OCI-LY1 (cell line): ENCODE measurements around the gene CACNA2D1.

Experiments
- CTCF ChIP-seq: fragments of 200-600 bp; sonication (generic), shearing (Covaris generic); IDR thresholded peaks from 2 replicates; pipeline ENCODE4 v1.5.1; 2017; ENCODE audit warnings: mild to moderate bottlenecking, antibody characterized with exemption, low read length, moderate library complexity, mixed read lengths
- EZH2 ChIP-seq: fragments of 200-600 bp; sonication (generic), shearing (Covaris generic); IDR thresholded peaks from 2 replicates; pipeline ENCODE4 v1.8.0; 2017; ENCODE audit warnings: borderline replicate concordance, mixed run types, mild to moderate bottlenecking, antibody characterized with exemption, low read length, moderate library complexity, mixed read lengths

- TF ChIP-seq CTCF = no peak
- TF ChIP-seq EZH2 = no peak
These were observed 375.8 kb downstream of the CACNA2D1 start for GRCh38 chr7:82067628-82068264.
